Measurements from ENCODE around the gene EPHB1. TPM values are rescaled to one million over a fixed set of nuclear protein-coding genes. Genes with fewer than 3 reads are reported as not detected.
"Not testable (repeated sequence)": the region's sequence is repeated elsewhere in the genome, so short reads cannot be mapped to it uniquely, and the experiment has no call there.

The EPHB1 gene
- polyA plus RNA-seq, 4 donors, result 4.4 to 5.9 (median 5.7) TPM

DNA sequence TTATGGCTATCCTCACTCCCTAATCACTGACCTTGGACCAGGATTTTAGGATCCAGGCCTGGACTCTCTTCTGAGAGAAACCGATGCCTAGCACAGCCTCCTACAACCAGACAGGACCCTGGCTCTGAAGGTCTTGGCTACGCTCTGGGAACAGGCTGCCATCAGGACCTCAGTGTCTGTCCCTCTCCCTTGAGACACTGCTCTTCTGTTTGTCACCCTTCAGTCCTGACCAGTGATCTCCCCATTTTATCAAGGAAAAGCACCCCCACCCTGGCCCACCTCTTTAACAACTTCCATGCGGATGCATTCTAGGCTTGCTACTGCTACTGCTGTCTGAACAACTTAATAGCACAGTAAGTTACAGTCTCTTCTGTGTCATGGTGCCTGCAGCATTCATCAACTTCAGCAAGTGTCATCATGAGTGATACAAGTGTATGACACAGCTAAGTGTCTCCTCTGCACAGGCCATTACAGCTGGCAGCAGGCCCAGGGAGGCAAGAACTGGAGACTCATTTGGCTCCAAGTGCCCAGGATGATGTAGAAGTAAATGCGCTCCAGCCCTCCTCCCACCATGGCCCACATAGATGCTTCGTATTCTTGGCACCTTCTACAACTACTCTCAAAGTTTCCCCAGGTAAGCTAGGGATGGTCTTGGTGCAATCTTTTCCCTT is 302.4 kb downstream of the EPHB1 start:
- no peak for DNase-seq (ENCODE audit: low read depth in 4 of 4, low spot score in 2 of 4)

DNA sequence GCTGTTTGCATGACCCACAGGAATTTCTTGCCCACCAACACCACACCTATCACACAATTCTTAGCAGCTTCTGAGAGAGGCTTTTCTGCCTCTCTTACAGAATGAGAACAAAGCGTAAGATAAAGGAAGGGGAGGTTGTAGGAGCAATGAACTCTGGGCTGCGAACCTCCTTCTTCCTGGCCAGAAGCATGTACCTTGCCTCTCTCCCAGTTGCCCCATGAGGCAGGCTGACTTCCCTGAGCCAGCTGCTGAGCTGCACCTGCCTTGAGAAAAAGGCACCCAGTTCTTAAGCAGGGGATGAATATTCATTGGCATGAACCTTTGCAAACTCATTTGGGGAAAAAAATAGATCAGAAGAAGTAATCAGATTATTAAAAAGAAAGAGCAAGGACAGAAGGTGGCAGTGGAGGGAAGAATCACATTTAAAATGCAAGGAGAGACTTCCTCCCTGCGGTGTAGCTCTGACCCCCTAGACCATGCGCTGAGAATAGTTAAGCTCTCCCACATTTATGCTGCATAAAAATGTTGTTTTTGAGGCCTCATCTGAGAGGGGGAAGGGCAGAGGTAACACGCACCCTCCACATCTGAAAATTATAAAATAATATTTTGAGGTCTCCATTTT is 304.8 kb downstream of the EPHB1 start:
- DNase-seq (ENCODE audit: low read depth in 4 of 4, low spot score in 2 of 4), result no peak

GRCh38 chr3:135100366-135100765 is 305.3 kb downstream of the EPHB1 start:
- DNase-seq (ENCODE audit: low read depth in 4 of 4, low spot score in 2 of 4), result no peak

- DNase-seq (ENCODE audit: low read depth in 4 of 4, low spot score in 2 of 4), result no peak
These were observed 308.9 kb downstream of the EPHB1 start for GRCh38 chr3:135103917-135104316.

DNA sequence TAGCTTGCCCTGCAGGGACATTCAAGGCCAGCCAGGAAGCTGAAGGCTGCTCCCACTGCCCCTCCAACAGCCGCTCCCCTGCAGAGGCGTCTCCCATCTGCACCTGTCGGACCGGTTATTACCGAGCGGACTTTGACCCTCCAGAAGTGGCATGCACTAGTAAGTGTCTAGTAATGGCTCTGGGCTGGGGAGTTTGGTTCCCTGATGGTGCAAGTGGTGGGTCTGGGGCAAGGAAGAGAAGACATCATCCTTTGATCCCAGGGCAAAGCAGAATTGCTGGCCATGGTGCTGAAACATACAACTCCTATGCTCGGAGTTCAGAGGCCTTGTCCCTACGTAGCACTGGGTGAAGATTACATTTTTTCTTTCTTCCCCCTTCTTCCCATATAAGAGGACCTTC is 311.4 kb downstream of the EPHB1 start:
- DNase-seq (ENCODE audit: low read depth in 4 of 4, low spot score in 2 of 4), result peak; percentile 36 to 68 (median 44)

GRCh38 chr3:135107043-135107442 is 312.0 kb downstream of the EPHB1 start:
- no peak for DNase-seq (ENCODE audit: low read depth in 4 of 4, low spot score in 2 of 4)

DNA sequence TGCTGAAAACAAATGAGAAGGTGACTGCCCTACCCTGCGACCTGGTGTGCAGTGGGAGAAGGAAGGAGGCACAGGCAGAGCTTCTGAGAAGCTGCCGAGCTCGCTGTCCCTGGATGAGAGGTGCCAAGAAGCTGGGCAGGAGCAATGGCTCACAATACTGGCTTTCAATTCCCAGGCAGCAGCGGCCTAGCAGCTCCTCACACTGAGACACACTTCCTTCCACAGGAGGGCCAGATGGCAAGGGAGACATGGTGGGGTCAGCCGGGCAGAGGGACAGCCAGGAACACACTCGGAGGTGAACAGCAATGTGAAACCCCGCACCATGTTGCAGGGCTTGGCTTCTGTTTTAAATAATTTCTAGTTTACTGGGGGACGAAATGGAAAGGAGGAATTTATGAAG is 314.6 kb downstream of the EPHB1 start:
- DNase-seq (ENCODE audit: low read depth in 4 of 4, low spot score in 2 of 4), result no peak

DNA sequence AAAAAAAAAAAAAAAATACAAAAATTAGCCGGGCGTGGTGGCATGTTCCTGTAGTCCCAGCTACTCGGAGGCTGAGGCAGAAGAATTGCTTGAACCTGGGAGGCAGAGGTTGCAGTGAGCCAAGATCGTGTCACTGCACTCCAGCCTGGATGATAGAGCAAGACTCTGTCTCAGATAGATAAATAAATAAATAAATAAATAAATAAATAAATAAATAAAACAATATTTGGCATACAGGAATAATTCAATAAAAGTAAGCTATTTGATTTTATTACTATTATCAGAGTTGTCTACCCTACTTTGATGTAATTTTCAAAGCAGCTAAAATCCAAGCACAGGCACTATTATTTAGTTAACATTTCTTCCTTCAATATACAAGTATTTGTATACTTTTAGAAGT is 319.5 kb downstream of the EPHB1 start:
- not testable (repeated sequence) for DNase-seq (ENCODE audit: low read depth in 4 of 4, low spot score in 2 of 4)

- DNase-seq (ENCODE audit: low read depth in 4 of 4, low spot score in 2 of 4), result no peak
These were observed 322.9 kb downstream of the EPHB1 start for GRCh38 chr3:135117977-135118376.

DNA sequence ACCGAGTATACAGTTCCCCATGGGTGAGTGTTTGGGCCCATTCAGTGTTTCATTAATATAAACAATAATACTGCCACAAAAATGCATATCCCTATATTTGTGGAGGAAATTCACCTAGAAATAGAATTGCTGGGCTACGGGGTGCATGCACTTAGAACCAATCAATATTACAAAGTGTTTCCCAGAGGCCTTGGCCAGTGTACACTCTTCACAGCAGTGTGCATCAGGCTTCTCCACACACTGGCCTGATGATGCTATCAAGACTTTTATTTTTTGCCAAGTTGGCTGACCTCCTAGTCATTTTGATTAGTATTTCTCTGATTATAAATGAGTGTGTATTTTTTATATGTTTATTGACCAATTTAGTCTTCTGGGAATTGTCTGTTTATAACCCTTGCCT is 323.7 kb downstream of the EPHB1 start:
- DNase-seq (ENCODE audit: low read depth in 4 of 4, low spot score in 2 of 4), result no peak

DNA sequence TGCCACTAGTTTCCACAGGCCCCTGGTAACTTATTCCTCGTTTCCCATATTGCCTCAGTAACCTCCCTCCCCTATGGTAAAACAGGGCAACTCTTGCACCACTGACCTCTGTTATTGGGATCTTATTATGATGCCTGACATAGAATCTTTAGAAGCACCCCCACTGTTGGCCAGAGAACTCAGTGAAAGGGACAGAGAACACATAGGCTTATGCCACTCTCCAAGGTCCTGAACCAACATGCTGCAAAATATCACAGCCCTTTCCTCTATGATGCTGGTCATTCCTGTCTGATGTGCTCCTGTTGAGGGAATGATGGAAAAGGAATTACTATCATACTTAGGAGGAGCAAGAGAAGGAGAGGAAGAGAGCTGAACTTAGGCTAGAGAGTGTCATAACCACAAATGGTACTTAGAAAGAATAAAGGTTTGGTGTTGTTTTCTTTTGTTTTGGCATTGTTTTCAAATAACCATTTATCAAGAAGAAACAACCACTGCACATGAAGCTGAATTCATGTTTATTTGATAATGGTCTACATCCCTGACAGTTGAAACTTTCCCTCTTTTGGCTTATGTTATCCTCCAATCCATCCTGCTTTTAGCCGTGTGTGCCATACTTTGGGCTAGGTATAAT is 330.2 kb downstream of the EPHB1 start:
- DNase-seq (ENCODE audit: low read depth in 4 of 4, low spot score in 2 of 4), result peak in 3 of 4 donors; percentile 16 to 62 (median 51)

- no peak for DNase-seq (ENCODE audit: low read depth in 4 of 4, low spot score in 2 of 4)
These were observed 332.9 kb downstream of the EPHB1 start for GRCh38 chr3:135127946-135128470.

DNA sequence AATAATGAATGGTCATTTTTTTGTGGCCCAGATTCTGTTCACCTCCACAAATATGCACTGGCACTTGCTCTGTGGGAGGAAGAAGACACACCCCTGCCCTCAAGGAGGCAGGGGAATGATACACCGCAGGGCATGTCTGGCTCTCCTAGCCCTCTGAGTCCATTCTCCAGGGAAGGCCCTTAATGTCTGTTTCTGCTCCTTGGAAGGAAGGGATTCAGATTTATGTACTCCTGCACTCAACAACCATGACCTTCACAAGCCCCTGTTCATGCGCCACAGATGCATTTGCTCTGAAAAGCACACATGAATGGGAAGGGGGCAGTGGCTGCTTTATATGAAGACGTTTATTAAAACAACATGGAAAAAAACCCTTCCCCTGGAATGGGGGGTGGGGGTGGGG is 333.8 kb downstream of the EPHB1 start:
- no peak for DNase-seq (ENCODE audit: low read depth in 4 of 4, low spot score in 2 of 4)

DNA sequence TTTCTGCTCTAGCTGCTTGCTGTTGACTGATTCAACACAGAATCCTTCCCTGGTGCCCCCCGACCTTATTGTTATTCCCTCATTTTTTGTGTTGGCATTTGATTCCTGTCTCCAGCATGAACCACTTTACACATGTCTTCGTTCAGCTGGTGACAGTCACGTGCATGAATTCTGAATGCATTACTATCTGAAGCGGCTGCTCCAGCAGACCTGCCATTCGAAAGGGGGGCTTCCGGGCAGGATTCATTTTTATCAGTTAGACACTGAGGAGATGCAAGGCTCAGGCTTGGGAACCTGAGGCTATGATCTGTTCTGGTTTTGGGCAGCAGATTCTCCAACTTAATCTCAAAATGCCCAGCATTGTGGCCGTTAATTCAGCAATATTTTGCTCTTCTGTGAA is 336.2 kb downstream of the EPHB1 start:
- no peak for DNase-seq (ENCODE audit: low read depth in 4 of 4, low spot score in 2 of 4)

GRCh38 chr3:135133905-135134683 is 339.0 kb downstream of the EPHB1 start:
- DNase-seq (ENCODE audit: low read depth in 4 of 4, low spot score in 2 of 4), result no peak

DNA sequence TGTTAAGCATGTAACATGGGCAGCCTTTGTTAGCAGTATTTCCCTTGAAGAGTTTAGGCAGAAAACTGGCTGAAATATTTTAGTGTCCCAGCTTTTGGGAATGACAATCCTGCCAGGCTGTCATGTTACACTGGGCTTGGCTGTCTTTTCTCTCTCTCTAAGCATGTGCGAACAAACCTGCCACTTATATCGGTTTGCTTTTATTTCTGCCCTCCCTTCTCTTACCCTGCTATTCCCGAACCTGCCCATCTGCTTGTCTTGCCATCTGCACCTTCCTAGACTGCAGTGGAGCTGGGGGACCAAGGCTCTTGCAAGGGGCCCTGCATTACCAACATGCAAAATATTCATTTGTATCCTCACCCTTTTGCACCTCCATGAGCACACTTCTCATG is 339.6 kb downstream of the EPHB1 start:
- no peak for DNase-seq (ENCODE audit: low read depth in 4 of 4, low spot score in 2 of 4)

- DNase-seq (ENCODE audit: low read depth in 4 of 4, low spot score in 2 of 4), result no peak
These were observed 340.4 kb downstream of the EPHB1 start for GRCh38 chr3:135135445-135135844.

GRCh38 chr3:135136361-135137100 is 341.5 kb downstream of the EPHB1 start:
- DNase-seq (ENCODE audit: low read depth in 4 of 4, low spot score in 2 of 4), result no peak

- DNase-seq (ENCODE audit: low read depth in 4 of 4, low spot score in 2 of 4), result no peak
These were observed 342.2 kb downstream of the EPHB1 start for GRCh38 chr3:135137296-135137695.

DNA sequence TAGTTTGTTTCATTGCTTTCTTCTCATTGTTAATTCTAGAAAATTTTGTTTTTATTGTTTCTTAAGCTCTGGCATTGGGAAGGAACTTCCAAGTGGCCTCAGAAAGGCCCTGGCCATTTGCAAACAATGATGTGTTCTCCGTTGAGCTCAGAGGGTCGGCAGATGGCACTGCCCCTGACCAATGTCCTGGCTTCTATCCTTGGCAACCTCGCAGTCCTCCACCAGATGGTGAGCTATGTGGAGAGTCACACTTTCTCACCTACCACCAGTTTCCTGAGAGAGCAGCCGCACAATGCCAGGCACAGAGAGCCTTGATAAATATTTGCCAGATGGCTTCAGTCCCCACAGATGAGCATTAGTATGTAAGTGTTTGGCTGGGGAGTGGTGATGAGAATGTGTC is 343.7 kb downstream of the EPHB1 start:
- DNase-seq (ENCODE audit: low read depth in 4 of 4, low spot score in 2 of 4), result no peak

All from left renal cortex interstitium (tissue), 4 donors.